Esophagus muscularis mucosa (tissue), 3 donors: ENCODE measurements around the gene DAPP1.

ENCODE experiments used
- CTCF ChIP-seq, 3 experiments: fragments of 200-600 bp in 2 of 3; fragments of 450-650 bp in 1 of 3; sonication (generic) in 2 of 3; IDR thresholded peaks; one replicate each; pipeline ENCODE4 v1.5.1; 2017 to 2019; ENCODE audit warnings: antibody characterized with exemption in 3 of 3, mild to moderate bottlenecking in 2 of 3, moderate library complexity in 1 of 3
- EP300 ChIP-seq: sonication (generic); formaldehyde crosslinking; IDR thresholded peaks from one replicate; pipeline ENCODE4 v1.6.1; 2017; ENCODE audit warnings: antibody characterized with exemption

GRCh38 chr4:99845708-99846469 lies 29.3 kb downstream of the DAPP1 start:
- TF ChIP-seq CTCF (IDR thresholded peaks at IDR 0.05), result no peak
- TF ChIP-seq EP300, result no peak
